ENCODE measurements around the gene MSH3. TPM values are rescaled to one million over a fixed set of nuclear protein-coding genes. Genes with fewer than 3 reads are reported as not detected.
"Not testable (repeated sequence)": the region's sequence is repeated elsewhere in the genome, so short reads cannot be mapped to it uniquely, and the experiment has no call there.

Gene MSH3
- total RNA-seq, 1 donor from 2014 or later = 39.1 TPM

DNA sequence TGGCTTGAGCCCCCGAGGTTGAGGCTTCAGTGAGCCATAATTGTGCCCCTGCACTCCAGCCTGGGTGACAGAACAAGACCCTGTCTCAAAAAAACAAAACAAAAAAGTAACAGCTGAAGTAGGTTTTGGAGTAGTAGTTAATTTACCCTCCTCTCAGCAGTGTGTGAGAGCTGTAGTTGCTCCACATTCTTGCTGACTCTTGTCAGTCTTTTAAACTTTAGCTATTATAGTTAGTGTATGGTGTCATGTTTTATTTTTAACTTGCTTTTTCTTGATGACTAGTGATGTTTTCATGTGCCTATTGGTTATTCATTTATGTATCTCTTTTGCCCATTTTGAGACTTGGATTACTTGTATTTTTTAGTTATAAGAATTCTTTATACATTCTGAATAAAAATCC lies 53.2 kb downstream of the MSH3 start:
- DNase-seq = no peak

DNA sequence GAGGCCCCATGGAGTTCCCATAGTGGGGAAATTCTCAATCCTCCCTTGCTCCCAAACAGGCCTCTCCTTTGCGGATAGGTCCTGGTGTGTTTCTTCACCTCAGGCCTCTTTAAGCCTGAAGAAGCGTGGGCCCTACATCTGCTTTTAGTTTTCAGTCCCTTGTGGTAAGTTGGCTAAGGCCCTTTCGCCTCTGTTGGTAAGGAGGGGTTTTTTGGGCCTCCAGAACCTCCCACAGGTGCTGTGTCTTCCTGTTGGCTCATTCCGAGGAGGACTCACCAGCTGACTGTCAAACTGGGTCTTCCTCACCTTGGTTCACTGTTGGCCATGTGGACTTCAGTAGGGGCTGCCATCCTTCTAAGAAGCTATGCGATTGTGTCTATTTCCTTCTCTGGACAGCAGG lies 56.8 kb downstream of the MSH3 start:
- no peak for DNase-seq

DNA sequence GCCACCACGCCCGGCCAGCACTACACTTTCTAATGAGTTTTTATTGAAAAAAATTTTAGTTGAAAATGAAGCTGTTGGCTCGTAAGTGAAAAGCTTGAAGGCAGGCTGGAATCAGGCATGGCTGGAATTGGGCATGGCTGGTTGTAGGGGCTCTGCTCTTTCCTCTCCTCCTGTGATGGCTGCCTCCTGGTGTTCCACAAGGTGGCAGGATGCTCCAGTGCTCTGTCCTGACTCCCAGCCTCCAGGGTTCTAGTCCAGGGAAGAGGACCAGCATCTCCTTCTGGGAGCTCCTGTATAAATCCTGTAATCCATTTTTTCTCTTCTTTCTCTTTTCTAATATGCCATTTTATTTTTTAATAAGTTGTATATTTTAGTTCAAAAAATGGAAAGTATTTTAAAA lies 57.5 kb downstream of the MSH3 start:
- no peak for DNase-seq

DNA sequence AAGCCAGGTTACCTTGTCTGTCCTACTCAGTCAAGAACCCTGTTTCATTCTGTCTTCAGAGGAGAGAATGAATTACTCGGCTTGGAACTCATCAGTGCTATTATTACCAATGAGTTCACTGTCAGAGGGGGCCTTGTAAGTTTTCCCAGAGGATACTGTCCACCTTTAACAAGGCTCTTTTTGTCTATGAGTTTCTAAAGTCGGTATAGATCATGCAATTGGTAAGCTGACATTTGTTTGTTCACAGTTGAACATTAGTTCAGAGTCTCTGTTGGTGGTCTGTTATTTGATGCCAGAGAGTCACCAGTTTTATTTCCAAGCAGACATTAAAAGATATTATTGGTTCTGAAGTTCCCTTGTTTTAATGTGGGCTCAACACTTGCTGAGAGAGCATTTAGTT lies 58.5 kb downstream of the MSH3 start:
- DNase-seq = no peak

DNA sequence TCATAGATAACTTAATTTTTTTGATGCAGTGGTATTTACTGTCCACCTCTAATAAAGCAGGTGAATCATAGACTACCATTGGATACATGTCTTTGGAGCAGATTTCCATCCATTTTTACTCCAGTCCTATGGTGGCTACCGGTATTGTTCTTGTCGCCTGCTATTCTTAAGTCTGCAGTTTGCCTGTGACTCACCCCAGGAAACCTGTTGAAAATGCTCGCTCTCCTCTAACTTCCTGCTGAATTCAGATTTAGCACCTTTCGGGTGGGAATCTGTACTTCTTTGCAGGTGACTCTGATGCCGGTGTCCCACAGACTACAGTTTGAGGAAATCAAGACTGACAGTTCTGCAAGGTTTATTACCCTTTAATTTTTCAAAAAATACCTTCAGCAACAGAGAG lies 59.2 kb downstream of the MSH3 start:
- no peak for DNase-seq

DNA sequence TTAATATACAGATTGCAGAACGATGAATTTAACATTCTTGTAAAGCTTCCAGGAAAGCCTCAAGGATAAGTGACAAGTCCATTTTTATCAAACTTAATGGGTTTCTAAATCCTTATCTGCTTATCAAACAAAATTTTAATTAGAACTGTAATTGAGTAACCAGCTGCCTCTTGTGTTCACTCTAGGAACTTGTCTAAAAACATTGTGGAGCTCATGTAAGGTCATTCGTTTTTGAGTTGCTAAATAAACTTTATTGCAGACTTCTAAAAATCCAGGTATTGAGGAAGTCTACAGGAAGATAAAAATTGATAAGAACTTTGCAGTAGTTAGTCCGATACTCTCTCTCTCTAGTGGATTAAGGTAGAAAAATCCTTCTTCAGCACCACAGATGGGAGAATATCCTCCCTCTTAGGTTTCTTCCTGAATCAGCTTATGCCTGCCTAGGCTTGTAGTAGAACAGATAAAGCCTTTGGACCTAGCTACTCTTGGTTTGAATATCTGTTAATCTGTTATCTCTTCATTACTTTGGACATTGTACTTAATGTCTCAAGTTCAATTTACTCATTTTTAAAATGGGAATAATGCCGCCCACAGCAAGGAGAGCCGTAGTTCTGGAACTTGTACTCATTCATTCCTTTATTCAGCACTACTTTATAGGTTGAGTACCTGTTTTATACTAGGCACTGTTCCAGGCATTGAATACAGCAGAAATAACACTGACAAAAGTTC lies 60.3 kb downstream of the MSH3 start:
- DNase-seq = no peak

DNA sequence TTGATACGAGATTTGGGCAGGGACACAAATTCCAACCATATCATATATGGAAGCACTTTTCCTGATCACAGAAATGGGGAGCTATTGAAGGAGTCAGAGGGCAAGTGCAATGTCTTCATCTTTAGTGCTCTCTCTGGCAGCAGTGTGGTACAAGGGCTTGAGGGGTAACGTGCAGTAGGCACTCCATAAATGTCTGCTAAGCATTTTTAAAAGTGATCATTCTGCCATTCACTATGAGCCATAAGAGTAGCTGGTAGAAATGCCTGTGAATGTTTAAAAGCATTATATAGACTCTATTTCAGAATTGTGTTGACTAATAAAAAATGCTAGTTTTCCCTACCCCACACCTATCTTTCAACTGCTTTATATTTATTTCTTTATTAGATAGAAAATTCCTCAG lies 61.4 kb downstream of the MSH3 start:
- no peak for DNase-seq

DNA sequence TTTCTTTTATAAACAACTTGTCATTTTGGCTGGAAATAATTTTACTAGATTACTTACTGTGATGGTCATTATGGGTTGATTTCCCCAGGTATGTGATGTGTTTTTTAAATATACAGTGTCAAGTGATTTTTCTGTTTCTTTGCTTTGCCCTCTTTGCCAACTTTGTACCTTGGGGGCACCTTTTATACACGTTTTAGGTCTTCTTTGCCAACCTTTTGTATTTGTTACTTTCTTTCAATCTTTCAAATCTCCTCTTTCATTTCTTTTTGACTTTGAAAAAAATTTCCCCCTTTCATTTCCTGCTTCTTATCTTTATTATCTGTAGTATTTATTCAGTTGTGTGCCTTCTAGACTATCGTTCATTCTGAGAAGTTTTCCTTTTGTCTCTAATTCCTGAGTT lies 65.7 kb downstream of the MSH3 start:
- no peak for DNase-seq

DNA sequence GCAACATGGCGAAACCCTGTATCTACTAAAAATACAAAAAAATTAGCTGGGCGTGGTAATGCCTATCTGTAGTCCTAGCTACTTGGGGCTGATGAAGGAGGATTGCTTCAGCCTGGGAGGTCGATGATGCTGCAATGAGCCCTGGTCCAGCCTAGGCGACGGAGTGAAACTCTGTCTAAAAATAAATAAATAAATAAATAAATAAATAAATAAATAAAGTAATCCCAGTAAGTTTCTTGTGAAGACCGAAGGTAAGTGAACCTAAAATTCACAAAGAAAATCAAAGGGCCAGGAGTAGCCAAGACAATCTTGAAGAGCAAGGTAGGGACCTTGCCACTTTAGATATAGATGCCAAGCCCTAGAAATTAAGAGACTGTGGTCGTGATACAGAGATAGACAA lies 68.5 kb downstream of the MSH3 start:
- DNase-seq = no peak

DNA sequence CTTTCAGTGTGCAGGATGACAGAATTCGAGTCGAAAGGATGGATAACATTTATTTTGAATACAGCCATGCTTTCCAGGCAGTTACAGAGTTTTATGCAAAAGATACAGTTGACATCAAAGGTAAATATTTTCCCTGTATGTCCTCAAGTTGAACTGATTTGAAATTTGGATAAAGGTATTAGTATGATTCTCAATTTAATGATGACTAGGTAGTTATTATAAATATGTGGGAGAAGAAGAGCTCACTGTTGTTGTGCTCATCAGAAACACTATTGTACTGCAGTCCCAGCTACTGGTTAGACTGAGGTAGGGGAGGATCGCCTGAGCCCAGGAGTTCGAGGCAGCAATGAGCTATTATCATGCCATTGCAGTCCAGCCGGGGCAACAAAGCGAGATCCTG lies 71.0 kb downstream of the MSH3 start:
- no peak for DNase-seq

DNA sequence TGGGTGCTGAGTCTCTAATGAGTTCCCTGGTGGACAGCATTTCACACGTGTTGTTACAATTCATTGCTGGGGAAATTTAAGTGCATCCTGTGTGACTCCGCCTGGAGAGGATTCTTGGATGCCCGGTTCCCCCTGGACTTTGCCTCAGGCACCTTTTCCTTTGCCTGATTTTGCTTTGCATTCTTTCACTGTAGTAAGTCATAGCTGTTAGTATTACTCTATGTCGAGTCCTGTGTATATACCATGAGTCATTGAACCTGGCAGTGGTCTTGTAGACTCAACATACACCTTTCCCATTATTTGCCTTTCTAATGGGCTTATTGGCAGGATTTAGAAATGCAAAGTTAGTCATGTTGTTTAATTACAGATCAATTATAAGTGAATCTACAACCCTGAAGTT lies 82.3 kb downstream of the MSH3 start:
- DNase-seq = no peak

DNA sequence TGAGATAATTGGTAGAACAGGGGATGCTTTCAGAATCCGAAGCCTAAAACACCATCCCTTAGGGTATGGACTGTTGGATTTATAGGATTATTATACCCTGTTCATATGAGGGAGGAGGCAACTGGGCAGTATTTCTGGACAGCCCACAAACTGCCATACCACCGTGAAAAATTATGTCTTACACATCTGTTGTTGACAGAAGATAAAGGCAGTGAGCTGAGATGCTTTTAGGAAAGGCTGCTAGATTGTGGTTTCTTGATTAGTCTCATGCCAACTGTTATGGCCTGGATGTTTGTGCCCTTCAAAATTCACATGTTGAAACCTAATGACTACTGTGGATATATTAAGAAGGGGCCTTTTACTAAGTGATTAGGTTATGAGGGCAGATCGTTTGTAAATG lies 84.0 kb downstream of the MSH3 start:
- DNase-seq = no peak

DNA sequence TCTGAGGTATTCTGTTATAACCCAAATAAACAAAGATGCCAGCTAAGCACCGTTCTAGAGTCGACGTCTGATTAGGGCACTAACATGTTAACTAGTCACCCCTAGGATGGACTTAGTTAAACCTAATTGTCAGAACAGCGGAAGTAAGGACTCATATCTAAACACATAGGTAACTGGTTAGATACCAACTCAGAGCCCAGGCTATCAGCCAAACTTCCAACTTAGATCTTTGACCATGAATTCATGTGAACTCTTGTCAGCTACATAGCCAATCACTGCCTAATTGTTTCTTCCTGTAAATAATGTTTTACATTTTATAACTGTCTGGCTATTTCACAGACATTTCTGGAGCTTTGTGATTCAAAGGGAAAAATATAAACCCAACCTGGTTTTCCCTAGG lies 84.6 kb downstream of the MSH3 start:
- DNase-seq = no peak

DNA sequence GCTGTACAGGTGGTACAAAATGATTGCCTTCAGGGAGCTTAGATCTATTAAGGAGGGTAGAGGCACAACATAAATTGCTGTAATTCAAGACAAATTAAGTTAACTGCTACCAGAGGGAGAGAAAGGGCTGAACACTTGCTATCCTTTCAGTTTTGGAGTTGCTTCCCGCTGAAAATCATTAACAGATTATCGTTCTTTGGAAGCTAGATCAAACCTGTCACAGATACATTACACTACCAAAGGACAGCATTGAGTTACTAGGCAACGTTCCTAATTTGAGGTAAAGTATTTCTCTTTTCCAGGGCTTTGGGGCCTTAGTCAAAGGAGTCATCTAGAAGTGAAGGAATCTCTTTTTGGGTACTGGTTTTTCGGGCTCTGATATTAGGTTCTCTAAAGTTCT lies 85.0 kb downstream of the MSH3 start:
- no peak for DNase-seq

DNA sequence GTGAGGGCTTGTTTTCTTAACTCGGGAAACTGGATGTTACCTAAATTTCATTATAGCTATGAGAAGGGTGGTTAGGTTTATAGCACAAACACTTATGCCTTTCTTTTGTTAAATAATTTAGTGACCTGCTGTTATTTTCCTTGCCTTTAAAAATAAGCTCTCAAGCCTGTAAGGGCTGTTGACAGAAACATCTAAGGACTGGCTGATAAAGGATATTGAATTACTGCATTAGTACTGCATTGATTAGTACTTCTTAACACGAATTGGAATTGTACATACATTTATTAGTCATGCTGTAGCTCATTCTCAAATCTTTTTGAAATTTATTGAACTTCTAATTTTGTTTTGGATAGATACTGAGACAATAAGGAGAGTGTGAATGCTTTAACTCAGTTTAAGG lies 85.4 kb downstream of the MSH3 start:
- DNase-seq = no peak

DNA sequence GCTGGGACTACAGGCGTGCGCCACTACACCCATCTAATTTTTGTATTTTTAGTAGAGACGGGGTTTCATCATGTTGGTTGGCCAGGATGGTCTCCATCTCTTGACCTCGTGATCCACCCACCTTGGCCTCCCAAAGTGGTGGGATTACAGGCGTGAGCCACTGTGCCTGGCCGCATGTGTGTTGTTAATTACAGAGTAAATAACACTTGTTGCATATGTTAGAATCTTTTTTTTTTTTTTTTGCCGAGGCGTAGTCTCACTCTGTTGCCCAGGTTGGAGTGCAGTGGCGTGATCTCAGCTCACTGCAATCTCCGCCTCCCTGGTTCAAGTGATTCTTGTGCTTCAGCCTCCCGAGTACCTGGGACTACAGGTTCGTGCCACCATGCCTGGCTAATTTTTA lies 86.0 kb downstream of the MSH3 start:
- DNase-seq = not testable (repeated sequence)

DNA sequence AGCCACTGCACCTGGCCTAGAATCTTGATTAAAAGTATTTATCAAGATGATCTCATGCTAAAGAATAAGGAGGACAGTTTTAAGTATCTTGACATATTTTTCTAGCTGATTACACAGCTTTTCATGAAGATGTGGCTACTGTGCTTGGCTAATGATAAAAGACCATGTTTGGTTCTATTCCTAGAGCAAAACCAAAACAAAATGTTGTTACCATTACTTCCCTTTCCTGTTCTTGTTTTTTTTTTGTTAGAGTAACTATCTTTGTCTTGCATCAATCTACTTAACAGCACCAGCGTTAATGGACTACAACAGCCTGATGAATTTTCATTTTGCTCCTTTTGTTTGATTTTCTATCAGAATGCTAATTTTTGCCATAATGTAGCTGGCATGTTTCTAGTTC lies 86.5 kb downstream of the MSH3 start:
- DNase-seq = no peak

DNA sequence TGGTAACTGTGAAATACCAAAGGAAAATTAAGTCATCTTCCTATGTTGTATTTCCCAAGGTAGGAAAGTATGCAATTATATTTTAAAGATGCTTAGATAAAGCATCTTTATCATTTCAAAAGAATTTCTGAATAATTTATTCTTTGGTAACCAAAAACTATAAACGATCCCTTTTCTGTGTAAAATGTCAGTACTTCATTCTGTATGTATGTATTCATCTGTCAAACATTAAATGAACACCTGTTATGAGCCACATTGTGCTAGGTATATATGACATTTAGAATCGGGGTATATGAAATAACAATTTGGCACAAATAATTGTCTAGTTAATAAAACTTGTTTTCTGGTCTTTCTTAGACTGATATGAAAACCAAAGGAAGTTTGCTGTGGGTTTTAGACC lies 89.7 kb downstream of the MSH3 start:
- no peak for DNase-seq

DNA sequence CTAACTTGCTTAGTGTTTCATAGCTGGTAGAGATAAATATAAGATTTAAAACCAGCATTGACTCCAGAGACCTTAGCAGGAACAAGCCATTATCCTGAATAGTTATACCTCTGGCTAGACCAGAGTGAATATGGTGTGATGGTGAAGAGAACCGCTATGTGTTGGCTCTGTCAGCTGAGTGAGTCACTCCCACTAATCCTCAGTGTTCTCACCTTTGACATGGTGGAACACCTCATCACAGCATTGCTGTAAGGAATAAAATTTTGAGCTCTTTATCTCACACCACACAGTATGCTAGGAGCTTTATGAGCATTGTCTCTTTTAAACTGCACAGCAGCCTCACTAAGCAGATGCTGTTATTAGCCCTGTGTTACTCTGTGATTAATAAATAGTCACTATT lies 91.0 kb downstream of the MSH3 start:
- no peak for DNase-seq

DNA sequence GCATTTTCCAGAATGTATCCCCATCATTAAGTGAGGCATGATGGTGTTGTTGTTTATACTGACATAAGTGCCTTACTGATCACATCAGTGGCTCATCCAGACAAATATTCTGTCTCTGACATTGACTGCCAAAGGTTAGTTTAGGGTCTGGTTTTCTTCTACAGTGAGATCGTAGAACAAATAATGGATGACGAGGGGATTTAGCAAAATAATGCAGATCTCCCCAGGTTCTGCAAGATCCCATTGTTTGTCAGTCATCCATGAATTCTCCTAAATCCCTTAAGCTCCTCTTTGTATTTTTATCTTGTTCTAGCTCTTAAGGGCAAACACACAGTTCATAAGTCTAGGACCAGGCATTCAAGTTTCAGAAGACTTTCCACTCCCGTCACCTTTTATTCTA lies 93.5 kb downstream of the MSH3 start:
- DNase-seq = no peak

DNA sequence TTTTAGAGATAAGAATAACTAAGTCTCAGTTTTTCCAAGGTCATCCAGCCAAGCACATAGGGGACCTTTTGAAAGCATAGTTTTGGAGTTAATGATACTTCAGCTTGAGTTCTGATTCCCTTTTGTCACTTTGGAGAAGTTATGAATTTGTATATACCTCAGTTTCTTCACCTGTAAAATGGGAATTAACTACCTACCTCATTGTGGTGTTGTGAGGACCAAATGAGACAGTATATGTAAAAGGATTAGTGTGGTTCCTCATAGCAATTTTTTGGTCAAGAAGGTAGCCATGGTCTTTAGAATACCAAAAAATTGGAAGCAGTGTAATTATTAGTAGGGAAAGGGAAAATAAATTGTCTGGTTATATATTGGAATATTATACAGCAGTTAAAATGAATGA lies 98.0 kb downstream of the MSH3 start:
- no peak for DNase-seq

DNA sequence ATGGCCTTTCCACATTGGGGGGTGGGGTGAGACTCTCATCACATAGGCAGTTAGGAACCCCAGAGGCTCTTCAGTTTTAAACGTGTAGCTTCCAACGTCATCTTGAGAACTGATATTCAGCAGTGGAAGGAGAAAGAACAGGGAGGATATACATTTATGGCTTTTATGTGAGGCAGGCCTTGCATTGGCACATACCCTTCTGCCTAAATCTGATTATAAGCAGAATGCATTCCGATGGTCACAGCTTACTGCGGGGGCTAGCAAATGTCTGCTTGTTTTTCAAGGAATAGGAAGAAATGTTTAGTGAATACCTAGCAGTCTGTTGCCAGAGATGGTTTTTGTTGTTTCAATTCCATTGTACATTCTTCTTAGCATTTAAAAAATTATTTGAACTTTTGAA lies 99.3 kb downstream of the MSH3 start:
- DNase-seq = no peak

DNA sequence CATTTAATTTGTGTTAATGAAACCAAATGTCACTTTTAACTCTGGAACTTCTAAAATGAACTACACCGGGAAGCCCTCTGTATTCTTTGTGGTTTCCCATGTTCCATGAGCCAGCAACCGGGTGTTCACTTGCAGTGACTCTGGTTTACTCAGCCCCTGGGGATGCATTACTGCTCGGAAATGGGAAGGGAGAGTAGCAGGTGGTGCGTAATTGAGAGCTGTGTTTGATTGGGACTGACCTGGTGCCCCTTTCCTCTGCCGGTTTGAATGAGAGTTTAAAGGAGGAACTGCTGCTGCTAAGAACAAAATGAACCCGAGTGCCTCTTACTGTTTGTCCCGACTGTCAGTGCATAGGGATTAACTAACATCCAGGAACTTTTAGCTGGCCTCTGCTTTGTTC lies 100.4 kb downstream of the MSH3 start:
- DNase-seq = no peak

DNA sequence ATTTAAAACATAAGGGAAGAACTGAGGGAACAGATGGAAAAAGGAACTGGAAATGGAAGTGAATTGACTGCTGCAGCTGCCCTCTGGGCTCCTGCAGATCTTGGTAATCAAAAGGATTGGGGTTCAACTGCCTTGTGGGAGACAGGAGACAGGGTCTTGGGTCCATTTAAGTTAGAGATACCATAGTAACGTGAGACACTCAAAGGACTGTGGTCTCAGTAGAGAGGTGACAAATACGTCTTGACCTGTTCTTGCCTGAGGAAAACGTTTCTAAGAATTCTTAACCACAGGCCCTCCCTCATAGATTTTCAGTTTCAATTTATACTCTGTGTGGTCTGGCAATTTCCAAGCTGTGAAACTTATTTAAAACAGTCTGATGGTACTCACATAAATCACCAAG lies 101.2 kb downstream of the MSH3 start:
- DNase-seq = no peak

DNA sequence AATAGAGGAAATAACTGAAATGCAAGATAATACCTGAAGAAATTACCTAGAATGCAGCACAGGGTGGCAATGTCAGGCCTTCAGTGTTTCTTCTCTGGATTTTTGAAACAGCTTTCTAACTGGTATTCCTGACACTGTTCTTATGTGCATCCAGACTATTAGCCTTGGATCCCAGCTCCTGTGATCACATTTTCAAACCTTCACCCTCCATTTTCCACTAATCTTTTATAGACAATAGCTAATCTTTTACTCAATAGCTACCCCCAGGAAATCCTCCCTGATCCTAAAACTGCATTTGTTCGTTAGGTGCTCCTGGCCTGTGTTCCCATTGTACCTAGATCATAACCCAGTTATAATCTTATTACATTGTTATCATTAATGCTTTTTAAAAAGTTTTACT lies 101.8 kb downstream of the MSH3 start:
- no peak for DNase-seq

Data from occipital lobe (tissue), 2 donors.